ENCODE results near the gene DKK3.

- no peak for TF ChIP-seq CTCF (IDR thresholded peaks at IDR 0.05; ENCODE audit: insufficient read depth, low read depth, low read length)
- TF ChIP-seq EZH2 (IDR thresholded peaks at IDR 0.05; ENCODE audit: insufficient read depth, low read length) = no peak
These were observed 10.2 kb downstream of the DKK3 start for GRCh38 chr11:11998091-11998781.
